Upper lobe of right lung (tissue), 1 donor: ENCODE results near the gene SCLY. TPM values are rescaled to one million over a fixed set of nuclear protein-coding genes. Genes with fewer than 3 reads are reported as not detected.

ENCODE experiments used
- ATAC-seq: fragments of 200-7000 bp; cut with Tn5 transposase; one replicate; pipeline ENCODE4 v1.9.1; 2020; ENCODE audit warnings: mild to moderate bottlenecking, moderate library complexity
- DNase-seq: peaks from one replicate; pipeline ENCODE4 v3.0.0-alpha.2; 2020
- H3K27ac ChIP-seq: fragments of 200-600 bp; one replicate; pipeline ENCODE4 v1.8.0; 2022
- H3K27me3 ChIP-seq: fragments of 200-600 bp; one replicate; pipeline ENCODE4 v1.8.0; 2022; ENCODE audit warnings: mild to moderate bottlenecking
- H3K36me3 ChIP-seq: fragments of 200-600 bp; one replicate; pipeline ENCODE4 v1.8.0; 2022
- H3K4me1 ChIP-seq: fragments of 200-600 bp; one replicate; pipeline ENCODE4 v1.8.0; 2022
- H3K4me3 ChIP-seq: fragments of 200-600 bp; one replicate; pipeline ENCODE4 v1.8.0; 2022; ENCODE audit warnings: mild to moderate bottlenecking
- H3K9me3 ChIP-seq: fragments of 200-600 bp; one replicate; pipeline ENCODE4 v1.8.0; 2022
- intact Hi-C: fragments of 100-400 bp; cut with DNase I; formaldehyde crosslinking; loops from one replicate; pipeline ENCODE4 v1.11.0; 2022
- total RNA-seq: library from RNA; stranded (reverse); fragmentation: NEBNext Ultra II Directional; extraction: Animal tissue kit (Norgen Biotek cat#: 25700); gene quantifications from one replicate; pipeline ENCODE4 v1.2.1, GENCODE V29; 2021
- TF ChIP-seq, protein P1 (sequence below): fragments of 200-600 bp; IDR thresholded peaks from one replicate; pipeline ENCODE4 v1.8.0; 2022; ENCODE audit warnings: antibody characterized with exemption
- donor health status: DM: no; HTN: yes; CAD: no; lungs with severe emphysema.

SCLY gene
- total RNA-seq, 1 donor from 2014 or later, result 13.0 TPM

DNA sequence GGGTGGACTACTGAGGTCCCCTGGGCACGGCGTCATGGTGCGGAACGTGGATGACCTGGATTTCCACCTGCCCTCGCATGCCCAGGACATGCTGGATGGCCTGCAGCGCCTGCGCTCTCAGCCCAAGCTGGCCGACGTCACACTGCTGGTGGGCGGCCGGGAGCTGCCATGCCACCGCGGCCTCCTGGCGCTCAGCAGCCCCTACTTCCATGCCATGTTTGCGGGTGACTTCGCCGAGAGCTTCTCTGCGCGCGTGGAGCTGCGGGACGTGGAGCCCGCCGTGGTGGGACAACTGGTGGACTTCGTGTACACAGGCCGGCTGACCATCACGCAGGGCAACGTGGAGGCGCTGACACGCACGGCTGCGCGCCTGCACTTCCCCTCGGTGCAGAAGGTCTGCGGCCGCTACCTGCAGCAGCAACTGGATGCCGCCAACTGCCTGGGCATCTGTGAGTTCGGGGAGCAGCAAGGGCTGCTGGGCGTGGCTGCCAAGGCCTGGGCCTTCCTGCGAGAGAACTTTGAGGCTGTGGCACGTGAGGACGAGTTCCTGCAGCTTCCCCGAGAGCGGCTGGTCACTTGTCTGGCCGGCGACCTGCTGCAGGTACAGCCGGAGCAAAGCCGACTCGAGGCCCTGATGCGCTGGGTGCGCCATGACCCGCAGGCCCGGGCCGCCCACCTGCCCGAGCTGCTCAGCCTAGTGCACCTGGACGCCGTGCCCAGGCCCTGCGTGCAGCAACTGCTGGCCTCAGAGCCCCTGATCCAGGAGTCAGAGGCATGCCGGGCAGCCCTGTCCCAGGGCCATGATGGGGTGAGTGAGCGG, 80.1 kb downstream of the SCLY start:
- no peaks in the 10 kb centered on the region for H3K27me3 ChIP-seq
- no peak overlapping the region for H3K4me3 ChIP-seq
- ATAC-seq (no peak), DNase-seq (no peak)
- no peaks in the 10 kb centered on the region for H3K36me3 ChIP-seq
- no peak overlapping the region for H3K27ac ChIP-seq
- no peaks in the 10 kb centered on the region for H3K9me3 ChIP-seq
- H3K4me1 ChIP-seq, result peaks cover 5% of the 10 kb centered on the region
- TF ChIP-seq, protein P1, sequence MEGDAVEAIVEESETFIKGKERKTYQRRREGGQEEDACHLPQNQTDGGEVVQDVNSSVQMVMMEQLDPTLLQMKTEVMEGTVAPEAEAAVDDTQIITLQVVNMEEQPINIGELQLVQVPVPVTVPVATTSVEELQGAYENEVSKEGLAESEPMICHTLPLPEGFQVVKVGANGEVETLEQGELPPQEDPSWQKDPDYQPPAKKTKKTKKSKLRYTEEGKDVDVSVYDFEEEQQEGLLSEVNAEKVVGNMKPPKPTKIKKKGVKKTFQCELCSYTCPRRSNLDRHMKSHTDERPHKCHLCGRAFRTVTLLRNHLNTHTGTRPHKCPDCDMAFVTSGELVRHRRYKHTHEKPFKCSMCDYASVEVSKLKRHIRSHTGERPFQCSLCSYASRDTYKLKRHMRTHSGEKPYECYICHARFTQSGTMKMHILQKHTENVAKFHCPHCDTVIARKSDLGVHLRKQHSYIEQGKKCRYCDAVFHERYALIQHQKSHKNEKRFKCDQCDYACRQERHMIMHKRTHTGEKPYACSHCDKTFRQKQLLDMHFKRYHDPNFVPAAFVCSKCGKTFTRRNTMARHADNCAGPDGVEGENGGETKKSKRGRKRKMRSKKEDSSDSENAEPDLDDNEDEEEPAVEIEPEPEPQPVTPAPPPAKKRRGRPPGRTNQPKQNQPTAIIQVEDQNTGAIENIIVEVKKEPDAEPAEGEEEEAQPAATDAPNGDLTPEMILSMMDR, result no peak
- intact Hi-C loops, result no loop called here

DNA sequence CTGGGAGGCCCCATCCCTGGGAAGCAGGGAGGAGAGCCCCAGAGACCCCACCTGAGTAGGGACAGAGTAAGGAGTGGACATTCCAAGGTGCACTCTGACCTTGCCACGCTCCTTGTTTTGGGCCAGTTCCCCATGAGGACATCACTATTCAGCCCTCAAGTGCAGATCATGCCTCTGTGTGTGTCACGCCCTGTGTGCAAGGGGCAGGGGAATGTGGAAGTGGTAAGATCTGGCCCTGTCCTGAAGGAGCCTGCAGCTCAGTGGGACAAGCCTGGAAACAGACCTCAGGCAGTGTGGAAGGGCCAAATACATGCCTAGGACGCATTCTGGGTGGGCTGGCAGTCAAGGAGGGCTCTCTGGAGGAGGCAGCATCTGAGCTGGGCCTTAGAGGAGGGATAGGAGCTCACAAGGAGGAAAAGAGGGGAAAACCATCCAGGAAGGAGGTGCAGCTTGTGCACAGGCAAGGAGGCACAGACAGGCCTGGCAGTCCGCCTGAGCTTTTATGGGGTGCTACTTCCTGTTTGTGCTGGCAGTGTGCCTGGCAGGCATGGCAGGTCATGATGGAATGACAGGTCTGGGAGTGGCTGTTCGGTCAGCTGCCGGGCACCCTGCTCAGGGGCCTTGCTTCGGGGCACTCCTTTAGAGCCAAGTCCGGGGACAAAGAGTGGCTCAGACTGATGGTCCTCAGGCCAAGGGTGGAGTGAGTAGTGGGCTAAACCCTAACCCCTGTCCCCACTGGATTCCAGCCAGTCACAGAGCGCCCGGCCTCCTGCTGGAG, 80.9 kb downstream of the SCLY start:
- H3K27me3 ChIP-seq, result no peaks in the 10 kb centered on the region
- H3K27ac ChIP-seq, result no peak overlapping the region
- ATAC-seq, result peak; percentile 61
- H3K4me3 ChIP-seq, result no peak overlapping the region
- peak; percentile 83 for DNase-seq
- H3K36me3 ChIP-seq, result no peaks in the 10 kb centered on the region
- no peaks in the 10 kb centered on the region for H3K9me3 ChIP-seq
- intact Hi-C loops, result no loop called here
- H3K4me1 ChIP-seq, result peaks cover 5% of the 10 kb centered on the region
- TF ChIP-seq, protein P1, result no peak

DNA sequence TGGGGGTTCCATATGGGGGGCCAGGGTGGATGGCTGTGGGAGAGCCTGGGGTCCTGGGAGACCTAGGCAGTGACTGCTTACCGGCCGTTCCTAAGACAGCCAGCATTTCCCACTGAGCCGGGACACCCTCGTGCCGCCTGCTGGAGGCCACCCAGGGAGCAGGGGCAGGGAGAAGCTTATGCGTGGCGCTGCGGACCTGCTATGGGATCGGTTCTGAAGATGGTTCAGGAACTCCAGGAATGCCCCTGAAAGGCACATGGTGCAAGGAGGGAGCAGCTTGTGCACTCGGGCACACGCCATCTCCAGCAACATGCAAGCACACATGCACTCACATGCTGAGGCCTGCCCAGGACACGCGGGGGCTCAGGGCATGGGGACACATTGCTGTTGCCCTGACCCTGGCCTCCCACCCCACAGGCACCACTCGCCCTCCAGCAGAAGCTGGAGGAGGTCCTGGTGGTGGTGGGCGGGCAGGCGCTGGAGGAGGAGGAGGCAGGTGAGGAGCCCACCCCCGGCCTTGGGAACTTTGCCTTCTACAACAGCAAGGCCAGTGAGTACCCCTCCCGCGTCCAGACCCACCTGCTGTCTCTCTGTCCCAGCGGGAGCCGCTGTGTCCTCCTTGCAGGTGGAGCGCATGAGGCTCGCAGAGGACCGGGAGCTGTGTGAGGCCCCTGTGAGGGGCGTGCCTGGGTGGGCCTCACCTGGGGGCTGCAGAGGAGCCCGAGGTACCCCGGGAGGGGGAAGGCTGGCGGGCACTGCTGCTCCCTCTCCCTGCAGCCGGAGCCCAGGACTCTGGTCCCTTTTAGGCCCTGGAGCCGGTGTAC, 81.8 kb downstream of the SCLY start:
- no peaks in the 10 kb centered on the region for H3K9me3 ChIP-seq
- intact Hi-C loops, result no loop called here
- peaks cover 2% of the 10 kb centered on the region for H3K4me1 ChIP-seq
- no peaks in the 10 kb centered on the region for H3K27me3 ChIP-seq
- ATAC-seq (no peak), DNase-seq (no peak)
- no peak overlapping the region for H3K27ac ChIP-seq
- TF ChIP-seq, protein P1, result no peak
- H3K36me3 ChIP-seq, result no peaks in the 10 kb centered on the region
- no peak overlapping the region for H3K4me3 ChIP-seq

DNA sequence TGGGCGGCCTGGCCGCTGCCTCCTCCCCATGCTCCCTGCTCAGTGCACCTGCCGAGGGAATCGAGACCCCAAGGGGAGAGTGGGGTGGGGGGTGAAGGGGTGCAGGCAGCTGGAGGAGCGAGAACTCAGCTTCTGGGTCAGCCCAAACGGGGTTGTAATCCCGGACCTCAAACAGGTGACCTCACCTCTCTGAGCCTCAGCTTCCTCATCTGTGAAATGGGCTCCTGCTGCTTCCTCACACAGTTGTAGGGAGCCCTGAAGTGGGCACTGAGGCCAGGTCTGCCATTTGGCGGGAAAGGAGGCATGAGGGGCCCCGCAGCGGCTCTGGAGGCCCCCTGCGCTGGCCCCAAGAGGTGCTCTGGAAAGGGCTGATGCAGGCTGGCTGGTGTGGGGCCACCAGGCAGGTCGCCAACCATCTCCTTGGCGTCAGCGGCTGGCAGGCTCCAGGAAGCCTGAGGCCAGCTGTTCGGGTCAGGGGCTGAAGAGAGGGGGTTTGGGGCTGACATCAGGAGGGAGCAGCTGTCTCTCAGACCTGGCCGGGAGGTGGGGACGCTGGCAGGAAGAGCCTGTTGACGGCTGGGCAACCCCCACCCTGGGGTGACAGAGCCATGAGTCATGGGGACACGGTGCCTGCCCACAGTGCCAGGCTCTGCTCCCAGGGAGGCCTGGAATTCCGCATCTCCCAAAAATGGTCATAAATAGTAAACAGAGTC, 82.6 kb downstream of the SCLY start:
- TF ChIP-seq, protein P1, result no peak
- Histone ChIP-seq H3K27me3 (no peaks in the 10 kb centered on the region), H3K36me3 (no peaks in the 10 kb centered on the region), H3K27ac (no peak overlapping the region), H3K4me1 (no peaks in the 10 kb centered on the region), H3K4me3 (no peak overlapping the region), H3K9me3 (no peaks in the 10 kb centered on the region)
- ATAC-seq (no peak), DNase-seq (no peak)
- intact Hi-C loops, result no loop called here

DNA sequence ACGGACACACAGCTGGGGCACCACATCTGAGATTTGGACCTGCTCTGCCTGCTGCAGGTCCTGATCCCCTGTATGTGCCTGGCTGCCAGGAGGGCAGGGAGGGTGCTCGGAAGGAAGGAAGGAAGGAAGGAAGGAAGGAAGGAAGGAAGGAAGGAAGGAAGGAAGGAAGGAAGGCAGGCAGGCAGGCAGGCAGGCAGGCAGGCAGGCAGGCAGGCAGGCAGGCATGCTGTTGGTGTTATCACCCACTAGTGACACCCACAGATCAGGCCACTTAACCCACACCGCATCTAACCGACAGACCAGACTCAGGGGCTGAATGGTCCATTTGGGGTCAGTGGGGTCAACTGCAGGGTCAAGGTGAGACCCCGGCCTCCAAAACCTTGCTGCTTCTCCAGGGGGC, 83.5 kb downstream of the SCLY start:
- Histone ChIP-seq H3K27me3 (no peaks in the 10 kb centered on the region), H3K27ac (no peak overlapping the region), H3K9me3 (no peaks in the 10 kb centered on the region), H3K36me3 (no peaks in the 10 kb centered on the region), H3K4me1 (no peaks in the 10 kb centered on the region), H3K4me3 (no peak overlapping the region)
- DNase-seq, result no peak
- TF ChIP-seq, protein P1, result no peak
- ATAC-seq, result no peak
- intact Hi-C loops, result no loop called here
